ENCODE measurements around the gene GRIFIN.

Gene GRIFIN

DNA sequence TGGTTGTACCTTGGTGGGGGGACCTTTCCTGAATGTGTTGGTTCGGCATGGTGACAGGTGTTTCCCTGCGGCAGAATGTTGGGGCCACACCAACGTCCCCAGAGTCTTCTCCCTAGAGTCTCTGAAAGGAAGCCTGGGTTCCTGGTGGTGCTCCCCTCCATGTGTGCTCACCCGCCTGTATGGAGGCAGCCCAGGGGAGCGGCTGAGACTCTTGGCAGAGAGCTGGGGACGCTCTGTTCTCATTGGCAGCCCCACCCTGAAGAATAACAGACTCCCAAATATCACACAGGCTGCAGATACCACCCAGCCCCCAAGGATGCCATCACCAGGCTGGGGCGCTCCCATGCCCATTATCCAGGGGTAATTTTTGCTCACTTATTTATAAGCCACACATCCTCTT is 38.0 kb downstream of the GRIFIN start:
- H3K79me2 ChIP-seq (ENCODE audit: insufficient read depth, low read length) = peaks cover 71% of the 10 kb centered on the region
- H3K4me2 ChIP-seq (ENCODE audit: low read depth, low read length, poor library complexity, severe bottlenecking) = no peak overlapping the region
- H3K4me1 ChIP-seq (ENCODE audit: insufficient read depth, low read length, poor library complexity, severe bottlenecking) = no peaks in the 10 kb centered on the region
- no peaks in the 10 kb centered on the region for H3K27me3 ChIP-seq (ENCODE audit: insufficient read depth, low read length, poor library complexity, severe bottlenecking)
- H3F3A ChIP-seq (ENCODE audit: low read depth) = no peaks in the 10 kb centered on the region
- no peaks in the 10 kb centered on the region for H3K9me3 ChIP-seq (ENCODE audit: insufficient read depth, low read depth, low read length)
- no peaks in the 10 kb centered on the region for H3K9me2 ChIP-seq (replicated peaks; ENCODE audit: low read depth, low read length)
- no peak overlapping the region for H3K9ac ChIP-seq (ENCODE audit: low read depth, low read length, poor library complexity, severe bottlenecking)
- H3K36me3 ChIP-seq (ENCODE audit: insufficient read depth, low read length) = peaks cover 76% of the 10 kb centered on the region; the same call in 1 of the 2 replicates
- no peak overlapping the region for H3K4me3 ChIP-seq (ENCODE audit: low read length, poor library complexity, severe bottlenecking)
- H4K20me1 ChIP-seq (ENCODE audit: insufficient read depth, low read length, poor library complexity, severe bottlenecking) = peaks cover 64% of the 10 kb centered on the region
- H2AFZ ChIP-seq (ENCODE audit: low read length) = no peak overlapping the region
- TF ChIP-seq CTCF (conservative IDR thresholded peaks at IDR 0.05; ENCODE audit: low read length) (no peak), EZH2phosphoT487 (IDR thresholded peaks at IDR 0.05; ENCODE audit: borderline replicate concordance) (no peak)

- Histone ChIP-seq H3K4me2 (ENCODE audit: low read depth, low read length, poor library complexity, severe bottlenecking) (no peak overlapping the region), H4K20me1 (ENCODE audit: insufficient read depth, low read length, poor library complexity, severe bottlenecking) (peaks cover 70% of the 10 kb centered on the region), H3K4me3 (ENCODE audit: low read length, poor library complexity, severe bottlenecking) (no peak overlapping the region), H3K9me3 (ENCODE audit: insufficient read depth, low read depth, low read length) (no peaks in the 10 kb centered on the region), H3K4me1 (ENCODE audit: insufficient read depth, low read length, poor library complexity, severe bottlenecking) (no peaks in the 10 kb centered on the region), H3K9me2 (replicated peaks; ENCODE audit: low read depth, low read length) (no peaks in the 10 kb centered on the region), H3K79me2 (ENCODE audit: insufficient read depth, low read length) (peaks cover 76% of the 10 kb centered on the region), H2AFZ (ENCODE audit: low read length) (no peak overlapping the region), H3K9ac (ENCODE audit: low read depth, low read length, poor library complexity, severe bottlenecking) (no peak overlapping the region), H3K27me3 (ENCODE audit: insufficient read depth, low read length, poor library complexity, severe bottlenecking) (no peaks in the 10 kb centered on the region), H3F3A (ENCODE audit: low read depth) (no peaks in the 10 kb centered on the region), H3K36me3 (ENCODE audit: insufficient read depth, low read length) (peaks cover 80% of the 10 kb centered on the region; the same call in 1 of the 2 replicates)
- TF ChIP-seq EZH2phosphoT487 (IDR thresholded peaks at IDR 0.05; ENCODE audit: borderline replicate concordance) = no peak
- no peak for TF ChIP-seq CTCF (conservative IDR thresholded peaks at IDR 0.05; ENCODE audit: low read length)
These were observed 38.6 kb downstream of the GRIFIN start for GRCh38 chr7:2437537-2438148.

GRCh38 chr7:2437136-2437535 is 39.1 kb downstream of the GRIFIN start:
- no peaks in the 10 kb centered on the region for H3K9me3 ChIP-seq (ENCODE audit: insufficient read depth, low read depth, low read length)
- H2AFZ ChIP-seq (ENCODE audit: low read length) = no peak overlapping the region

More at GRCh38 chr7:2437136-2437535, 39.1 kb downstream of the GRIFIN start:
- Histone ChIP-seq H3K9ac (ENCODE audit: low read depth, low read length, poor library complexity, severe bottlenecking) (no peak overlapping the region), H3K4me2 (ENCODE audit: low read depth, low read length, poor library complexity, severe bottlenecking) (no peak overlapping the region), H3K79me2 (ENCODE audit: insufficient read depth, low read length) (peaks cover 81% of the 10 kb centered on the region), H4K20me1 (ENCODE audit: insufficient read depth, low read length, poor library complexity, severe bottlenecking) (peaks cover 74% of the 10 kb centered on the region), H3K36me3 (ENCODE audit: insufficient read depth, low read length) (peaks cover 84% of the 10 kb centered on the region; the same call in 1 of the 2 replicates), H3F3A (ENCODE audit: low read depth) (no peaks in the 10 kb centered on the region), H3K27me3 (ENCODE audit: insufficient read depth, low read length, poor library complexity, severe bottlenecking) (no peaks in the 10 kb centered on the region), H3K4me1 (ENCODE audit: insufficient read depth, low read length, poor library complexity, severe bottlenecking) (no peaks in the 10 kb centered on the region), H3K9me2 (replicated peaks; ENCODE audit: low read depth, low read length) (no peaks in the 10 kb centered on the region), H3K4me3 (ENCODE audit: low read length, poor library complexity, severe bottlenecking) (no peak overlapping the region)
- TF ChIP-seq CTCF (conservative IDR thresholded peaks at IDR 0.05; ENCODE audit: low read length) = no peak
- no peak for TF ChIP-seq EZH2phosphoT487 (IDR thresholded peaks at IDR 0.05; ENCODE audit: borderline replicate concordance)
